Ovary (tissue), 9 donors: Measurements from ENCODE around the gene INTS3. TPM values are rescaled to one million over a fixed set of nuclear protein-coding genes. Genes with fewer than 3 reads are reported as not detected.

Experiments used
- DNase-seq, 5 donors: peaks; one replicate each; pipeline ENCODE4 v3.0.0-alpha.2; 2019 to 2020
- H3K27ac ChIP-seq, 2 donors: fragments of 200-600 bp; one replicate each; pipeline versions ENCODE4 v1.5.1 to v1.8.0; 2019 to 2022
- H3K27me3 ChIP-seq: fragments of 200-600 bp; one replicate; pipeline ENCODE4 v1.8.0; 2022
- H3K36me3 ChIP-seq: fragments of 200-600 bp; sonication (generic); one replicate; pipeline ENCODE4 v1.5.1; 2019
- H3K4me1 ChIP-seq: one replicate; pipeline ENCODE4 v1.8.1; 2013; ENCODE audit warnings: mild to moderate bottlenecking, moderate library complexity; ENCODE audit not compliant: insufficient read depth
- H3K4me3 ChIP-seq: fragments of 200-600 bp; sonication (generic); one replicate; pipeline ENCODE4 v1.5.1; 2017
- H3K9me3 ChIP-seq, 2 donors: fragments of 200-600 bp in 1 of 2; sonication (generic) in 1 of 2; one replicate each; pipeline versions ENCODE4 v1.5.1 to v1.8.1; 2013 to 2019; ENCODE audit warnings: mild to moderate bottlenecking in 1 of 2, moderate library complexity in 1 of 2
- CTCF ChIP-seq, 3 donors: fragments of 450-650 bp in 2 of 3; fragments of 200-600 bp in 1 of 3; IDR thresholded peaks; one replicate each; pipeline versions ENCODE4 v1.5.1 to v1.8.0; 2016 to 2022; ENCODE audit warnings: antibody characterized with exemption in 3 of 3, mild to moderate bottlenecking in 1 of 3
- EP300 ChIP-seq: sonication (generic); formaldehyde crosslinking; IDR thresholded peaks from one replicate; pipeline ENCODE4 v1.6.1; 2017; ENCODE audit warnings: antibody characterized with exemption
- POLR2A ChIP-seq: fragments of 450-650 bp; IDR thresholded peaks from one replicate; pipeline ENCODE4 v1.6.1; 2017; ENCODE audit warnings: antibody characterized with exemption, mild to moderate bottlenecking, moderate library complexity
- WGBS, 3 donors: extraction: QIAGEN DNeasy Blood & Tissue Kit in 1 of 3; methylation state at CpG; one replicate each; pipeline versions ENCODE4 v1.1.5 to v1.1.7; 2013 to 2017; 5-methylcytosine and 5-hydroxymethylcytosine counted together
- intact Hi-C, 4 donors: fragments of 100-400 bp; cut with DNase I; formaldehyde crosslinking; loops; one replicate each; pipeline versions ENCODE4 v1.11.0 to v1.15.1; 2022 to 2023
- microRNA-seq, 3 donors: library from miRNA; unstranded; fragments of <30 nt; microRNA quantifications; one replicate each; pipeline versions ENCODE4 to v1.2.0, GENCODE V29; 2019 to 2020
- polyA plus RNA-seq, 2 donors: library from polyadenylated mRNA; stranded (reverse); fragments of 200-250 nt in 1 of 2; fragments of 350-450 nt in 1 of 2; fragmentation: Illumina TruSeq in 1 of 2; extraction: RNeasy Lipid Tissue Mini Kit (QIAGEN cat#74804) in 1 of 2; gene quantifications; one replicate each; pipeline ENCODE4 v1.2.3, GENCODE V29; 2013 to 2014
- small RNA-seq: library from RNA; depleted of rRNA; stranded (forward); fragments of <200 nt; gene quantifications from one replicate; pipeline ENCODE3, GENCODE V24; 2016
- total RNA-seq, 7 donors: library from RNA; depleted of rRNA in 2 of 7; stranded (reverse); fragments of >200 nt in 2 of 7; fragmentation: NEBNext Ultra II Directional in 3 of 7; extraction: Animal tissue kit (Norgen Biotek cat#: 25700) in 3 of 7; gene quantifications; one replicate each; pipeline versions ENCODE4 v1.1.0 to v1.2.4, GENCODE V29; 2016 to 2023
- donor health status: DM: no; HTN: no; CAD: no; lungs with moderate emphysema.
- donor health status: DM: no; HTN: no; CAD: no.
- donor health status: Bipolar disorder and iron deficiency.
- donor health status: DM: yes; HTN: yes; CAD: no.
- donor health status: DM: no; HTN: no; CAD: no.
- donor health status: DM: yes; HTN: yes; CAD: no.

The INTS3 gene
- total and polyA plus RNA-seq, 9 donors, result 41.6 to 74.4 (median 56.2) TPM

DNA sequence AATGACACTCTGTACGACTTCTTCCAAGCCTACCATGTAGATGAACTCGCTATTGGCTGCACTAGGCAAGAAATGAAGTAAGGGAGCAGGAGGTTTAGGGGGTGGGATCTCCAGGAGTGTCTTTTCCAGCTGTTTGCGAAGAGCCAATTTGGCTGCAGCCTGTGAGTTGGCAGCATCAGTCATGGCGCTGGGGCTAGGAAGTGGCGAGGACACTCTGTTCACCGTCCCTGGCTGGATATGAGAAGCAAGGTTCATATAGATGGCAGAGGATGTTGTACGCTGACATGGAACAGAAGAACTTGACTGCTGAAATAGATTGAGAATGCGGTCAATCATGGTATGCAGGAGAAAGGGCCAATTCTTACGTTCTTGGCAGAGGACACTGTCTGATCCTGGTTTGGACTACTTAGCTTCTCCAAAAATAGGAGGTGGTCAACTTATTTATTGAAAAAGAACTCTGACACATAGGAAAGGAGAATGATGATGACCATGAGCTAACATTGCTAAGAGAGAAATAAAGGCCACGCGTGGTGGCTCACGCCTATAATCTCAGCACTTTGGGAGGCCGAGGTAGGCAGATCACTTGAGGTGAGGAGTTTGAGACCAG is 88.5 kb downstream of the INTS3 start:
- TF ChIP-seq CTCF (IDR thresholded peaks at IDR 0.05), result no peak
- no peak for TF ChIP-seq POLR2A
- TF ChIP-seq EP300, result no peak
- intact Hi-C loops, result no loop called here
- Histone ChIP-seq H3K27me3 (no peaks in the 10 kb centered on the region), H3K4me1 (no peaks in the 10 kb centered on the region), H3K27ac (no peak overlapping the region), H3K4me3 (no peak overlapping the region), H3K36me3 (no peaks in the 10 kb centered on the region), H3K9me3 (no peaks in the 10 kb centered on the region)
- DNase-seq, result no peak
- whole genome bisulfite sequencing, 3 donors, result 71 to 81% (median 76%) methylated on average over 13 of the region's 13 CpGs

DNA sequence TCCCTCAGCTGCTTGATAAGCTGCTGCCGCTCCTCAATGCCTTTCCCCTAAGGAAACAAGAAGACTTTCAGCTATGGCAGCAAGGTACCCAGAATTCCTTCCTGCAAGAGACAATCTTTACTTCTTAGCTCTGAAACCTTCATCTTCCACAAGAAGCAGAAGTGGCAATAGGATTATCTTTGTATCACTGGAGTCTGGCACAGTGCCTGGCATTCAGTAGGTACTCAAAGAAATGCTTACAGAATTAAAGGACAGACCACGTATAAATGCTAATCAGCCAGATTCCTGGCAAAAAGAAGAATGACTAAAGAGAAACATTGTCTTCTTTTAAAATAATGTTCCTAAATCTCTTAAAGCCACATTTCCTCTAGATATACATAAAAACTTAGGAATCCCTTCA is 91.0 kb downstream of the INTS3 start:
- WGBS, 3 donors, result 73 to 78% (median 75%) methylated on average over 2 of the region's 2 CpGs
- Histone ChIP-seq H3K9me3 (no peaks in the 10 kb centered on the region), H3K27me3 (no peaks in the 10 kb centered on the region), H3K4me3 (no peak overlapping the region), H3K36me3 (no peaks in the 10 kb centered on the region), H3K27ac (no peak overlapping the region), H3K4me1 (no peaks in the 10 kb centered on the region)
- intact Hi-C loops, result no loop called here
- TF ChIP-seq EP300, result no peak
- no peak for TF ChIP-seq CTCF (IDR thresholded peaks at IDR 0.05)
- TF ChIP-seq POLR2A, result no peak
- no peak for DNase-seq

Small RNAs within 50 kb of the gene (microRNA-seq; reads per million reads assigned to microRNA genes)
- gene MIR8083, result 0 reads per million in 3 donors

Small RNAs within 50 kb of the gene (small RNA-seq; reads per million reads assigned to genes)
- gene MIR8083 (not detected), gene RF00019 (not detected), gene RN7SL372P (not detected)

Other genes starting within 250 kb of the INTS3 start
- gene S100A6, start 192.1 kb upstream of the INTS3 start, total RNA-seq, result 100 to 1,000 TPM; 170 to 646 (median 456) TPM
- 100 to 1,000 TPM; 587 to 764 TPM for gene S100A6, start 192.1 kb upstream of the INTS3 start, polyA plus RNA-seq
- not detected for gene S100A5, start 187.1 kb upstream of the INTS3 start, total RNA-seq
- gene S100A5, start 187.1 kb upstream of the INTS3 start, polyA plus RNA-seq, result not detected
- gene S100A4, start 182.2 kb upstream of the INTS3 start, total RNA-seq, result 10 to 100 TPM; 12.7 to 85.5 (median 37.3) TPM
- 100 to 1,000 TPM; 104 to 160 TPM for gene S100A4, start 182.2 kb upstream of the INTS3 start, polyA plus RNA-seq
- 1 to 10 TPM in 3 of 7 donors, under 1 TPM in 1, not detected in 3; 0.48 to 2.5 (median 1.3) TPM for gene S100A3, start 178.8 kb upstream of the INTS3 start, total RNA-seq
- gene S100A3, start 178.8 kb upstream of the INTS3 start, polyA plus RNA-seq, result 1 to 10 TPM in 1 of 2 donors, not detected in 1; 2.2 TPM
- gene S100A2, start 162.2 kb upstream of the INTS3 start, total RNA-seq, result 1 to 10 TPM in 4 of 7 donors, under 1 TPM in 1, not detected in 2; 0.61 to 4.0 (median 1.8) TPM
- gene S100A2, start 162.2 kb upstream of the INTS3 start, polyA plus RNA-seq, result 1 to 10 TPM in 1 of 2 donors, under 1 TPM in 1; 0.88 to 3.3 TPM
- 100 to 1,000 TPM in 2 of 7 donors, 10 to 100 TPM in 5; 40.7 to 110 (median 67.3) TPM for gene S100A16, start 114.9 kb upstream of the INTS3 start, total RNA-seq
- 100 to 1,000 TPM; 117 to 200 TPM for gene S100A16, start 114.9 kb upstream of the INTS3 start, polyA plus RNA-seq
- 10 to 100 TPM in 1 of 7 donors, 1 to 10 TPM in 4, not detected in 2; 1.3 to 19.8 (median 2.9) TPM for gene S100A14, start 111.7 kb upstream of the INTS3 start, total RNA-seq
- under 1 TPM; 0.40 to 0.68 TPM for gene S100A14, start 111.7 kb upstream of the INTS3 start, polyA plus RNA-seq
- gene S100A13, start 100.5 kb upstream of the INTS3 start, total RNA-seq, result 100 to 1,000 TPM in 4 of 7 donors, 10 to 100 TPM in 3; 73.2 to 263 (median 103) TPM
- 100 to 1,000 TPM; 179 to 560 TPM for gene S100A13, start 100.5 kb upstream of the INTS3 start, polyA plus RNA-seq
- gene S100A1, start 99.6 kb upstream of the INTS3 start, total RNA-seq, result 10 to 100 TPM in 2 of 7 donors, 1 to 10 TPM in 3, under 1 TPM in 1, not detected in 1; 0.91 to 77.2 (median 4.8) TPM
- 1 to 10 TPM in 1 of 2 donors, under 1 TPM in 1; 0.97 to 1.2 TPM for gene S100A1, start 99.6 kb upstream of the INTS3 start, polyA plus RNA-seq
- gene CHTOP, start 94.0 kb upstream of the INTS3 start, total RNA-seq, result 10 to 100 TPM; 54.0 to 91.1 (median 79.0) TPM
- gene CHTOP, start 94.0 kb upstream of the INTS3 start, polyA plus RNA-seq, result 10 to 100 TPM; 66.3 to 72.9 TPM
- 10 to 100 TPM; 31.6 to 48.9 (median 38.4) TPM for gene SNAPIN, start 69.3 kb upstream of the INTS3 start, total RNA-seq
- 10 to 100 TPM; 41.3 to 70.2 TPM for gene SNAPIN, start 69.3 kb upstream of the INTS3 start, polyA plus RNA-seq
- 100 to 1,000 TPM in 6 of 7 donors, 10 to 100 TPM in 1; 92.5 to 133 (median 122) TPM for gene ILF2, start 57.1 kb upstream of the INTS3 start, total RNA-seq
- 100 to 1,000 TPM in 1 of 2 donors, 10 to 100 TPM in 1; 87.3 to 206 TPM for gene ILF2, start 57.1 kb upstream of the INTS3 start, polyA plus RNA-seq
- gene NPR1, start 49.4 kb upstream of the INTS3 start, total RNA-seq, result 10 to 100 TPM; 23.6 to 96.5 (median 50.7) TPM
- 10 to 100 TPM; 20.6 to 31.3 TPM for gene NPR1, start 49.4 kb upstream of the INTS3 start, polyA plus RNA-seq
- 10 to 100 TPM in 6 of 7 donors, 1 to 10 TPM in 1; 9.5 to 50.9 (median 31.1) TPM for gene SLC27A3, start 47.4 kb downstream of the INTS3 start, total RNA-seq
- gene SLC27A3, start 47.4 kb downstream of the INTS3 start, polyA plus RNA-seq, result 10 to 100 TPM; 23.2 to 31.5 TPM
- 10 to 100 TPM; 14.1 to 73.0 (median 58.3) TPM for gene GATAD2B, start 194.9 kb downstream of the INTS3 start, total RNA-seq
- 10 to 100 TPM; 11.2 to 22.0 TPM for gene GATAD2B, start 194.9 kb downstream of the INTS3 start, polyA plus RNA-seq
- 10 to 100 TPM; 21.3 to 83.1 (median 57.3) TPM for gene DENND4B, start 218.7 kb downstream of the INTS3 start, total RNA-seq
- gene DENND4B, start 218.7 kb downstream of the INTS3 start, polyA plus RNA-seq, result 10 to 100 TPM; 20.9 to 29.6 TPM
- 10 to 100 TPM; 19.2 to 52.5 (median 37.9) TPM for gene CRTC2, start 230.6 kb downstream of the INTS3 start, total RNA-seq
- 10 to 100 TPM; 20.3 to 44.6 TPM for gene CRTC2, start 230.6 kb downstream of the INTS3 start, polyA plus RNA-seq
- gene SLC39A1, start 235.5 kb downstream of the INTS3 start, total RNA-seq, result 10 to 100 TPM; 59.3 to 83.7 (median 67.2) TPM
- gene SLC39A1, start 235.5 kb downstream of the INTS3 start, polyA plus RNA-seq, result 100 to 1,000 TPM in 1 of 2 donors, 10 to 100 TPM in 1; 83.6 to 121 TPM
- 10 to 100 TPM; 10.5 to 24.9 (median 14.9) TPM for gene CREB3L4, start 239.9 kb downstream of the INTS3 start, total RNA-seq
- gene CREB3L4, start 239.9 kb downstream of the INTS3 start, polyA plus RNA-seq, result 10 to 100 TPM; 17.6 to 27.2 TPM
- 100 to 1,000 TPM in 2 of 7 donors, 10 to 100 TPM in 5; 82.7 to 207 (median 88.6) TPM for gene JTB, start 249.6 kb downstream of the INTS3 start, total RNA-seq
- 100 to 1,000 TPM in 1 of 2 donors, 10 to 100 TPM in 1; 77.5 to 150 TPM for gene JTB, start 249.6 kb downstream of the INTS3 start, polyA plus RNA-seq